Panc1 (cell line): ENCODE data around the gene EFR3B. TPM values are rescaled to one million over a fixed set of nuclear protein-coding genes. Genes with fewer than 3 reads are reported as not detected.

ENCODE experiments used
- ATAC-seq: fragments of 200-7000 bp; cut with Tn5 transposase; 2 replicates; pipeline ENCODE4 v1.9.1; 2020; ENCODE audit warnings: mild to moderate bottlenecking, moderate library complexity
- BruUV-seq: library from RNA; stranded (reverse); fragments of 400-500 nt; replicated peaks from 2 replicates; lab custom pipeline; 2021; lab: Mats Ljungman, UMichigan
- CTCF ChIA-PET: fragments of 300-600 bp; sonication (Branson Sonifier 250); formaldehyde crosslinking; loops from one replicate; lab custom pipeline; 2022; ENCODE audit warnings: antibody characterized with exemption; lab: Charles Lee
- POLR2A ChIA-PET: fragments of 300-600 bp; sonication (Branson Sonifier 250); formaldehyde crosslinking; loops from one replicate; lab custom pipeline; 2022; ENCODE audit warnings: antibody characterized with exemption; lab: Charles Lee
- DNase-seq: peaks from one replicate; pipeline ENCODE4 v3.0.0-alpha.2; 2010; ENCODE audit warnings: low read depth, low spot score
- H3K27ac ChIP-seq: 2 replicates; pipeline ENCODE4 v1.5.1; 2011; ENCODE audit warnings: mild to moderate bottlenecking, low read length, inconsistent platforms
- H3K27me3 ChIP-seq: fragments of 200-500 bp; sonication (Bioruptor generic); 2 replicates; pipeline ENCODE4 v1.6.0; 2014; ENCODE audit warnings: low read length, inconsistent platforms; ENCODE audit not compliant: control insufficient read depth, insufficient read depth
- H3K36me3 ChIP-seq: fragments of 200-500 bp; sonication (Bioruptor generic); 2 replicates; pipeline ENCODE4 v1.5.1; 2014; ENCODE audit warnings: inconsistent platforms, mild to moderate bottlenecking, low read length, moderate library complexity; ENCODE audit not compliant: control insufficient read depth, insufficient read depth
- H3K4me1 ChIP-seq: 2 replicates; pipeline ENCODE4 v1.5.1; 2011; ENCODE audit warnings: inconsistent platforms, mild to moderate bottlenecking, low read length, moderate library complexity; ENCODE audit not compliant: control insufficient read depth, insufficient read depth
- H3K4me3 ChIP-seq, 2 experiments: 2 replicates each; pipeline ENCODE4 v1.5.1; 2011 to 2012; ENCODE audit warnings: low read depth in 2 of 2, low read length in 2 of 2, mild to moderate bottlenecking in 2 of 2, inconsistent platforms in 1 of 2, moderate library complexity in 1 of 2
- H3K9me3 ChIP-seq: fragments of 200-500 bp; sonication (Bioruptor generic); 2 replicates; pipeline ENCODE4 v1.5.1; 2014; ENCODE audit warnings: low read depth, mild to moderate bottlenecking, inconsistent platforms, low read length, moderate library complexity; ENCODE audit not compliant: control insufficient read depth, insufficient read depth
- CTCF ChIP-seq: fragments of 450-650 bp; IDR thresholded peaks from 2 replicates; pipeline ENCODE4 v1.5.1; 2017; ENCODE audit warnings: mild to moderate bottlenecking
- POLR2AphosphoS5 ChIP-seq: IDR thresholded peaks from 2 replicates; pipeline ENCODE4 v1.6.1; 2012; ENCODE audit warnings: mild to moderate bottlenecking, low read depth, low read length, moderate library complexity
- REST ChIP-seq, 2 experiments: IDR thresholded peaks; 2 replicates each; pipeline ENCODE4 v1.6.1; 2011 to 2012; ENCODE audit warnings: low read depth in 2 of 2, control low read depth in 1 of 2, low read length in 1 of 2, mild to moderate bottlenecking in 1 of 2, moderate library complexity in 1 of 2; ENCODE audit not compliant: insufficient read depth in 1 of 2
- SIN3A ChIP-seq: IDR thresholded peaks from 2 replicates; pipeline ENCODE4 v1.6.1; 2012; ENCODE audit warnings: low read depth, mild to moderate bottlenecking, low read length, moderate library complexity, borderline replicate concordance; ENCODE audit not compliant: insufficient read depth
- TCF7L2 ChIP-seq: IDR thresholded peaks from 2 replicates; pipeline ENCODE4 v1.6.1; 2011; ENCODE audit warnings: mild to moderate bottlenecking, low read depth, low read length, inconsistent platforms
- in situ Hi-C: cut with HindIII; loops from 2 replicates; pipeline ENCODE4 v1.10.0; 2016; ENCODE audit warnings: low sequenced_read_pairs, low pct_unique_long_range_greater_than_20kb
- intact Hi-C: fragments of 100-400 bp; cut with micrococcal nuclease; formaldehyde crosslinking; loops from one replicate; pipeline ENCODE4 v1.10.0; 2022; ENCODE audit not compliant: unreplicated experiment
- total RNA-seq: library from RNA; stranded (reverse); gene quantifications from one replicate; pipeline ENCODE4 v1.2.1, GENCODE V29; 2021; ENCODE audit not compliant: unreplicated experiment

Gene EFR3B
- total RNA-seq, 1 experiment from 2014 or later, result 8.9 TPM

- intact Hi-C loops (no loop called here), in situ Hi-C loops (no loop called here)
- ChIA-PET POLR2A (no interaction called here), CTCF (no interaction called here)
- ATAC-seq (no peak), DNase-seq (no peak)
- Histone ChIP-seq H3K4me3 (no peak overlapping the region), H3K9me3 (no peaks in the 10 kb centered on the region), H3K36me3 (no peaks in the 10 kb centered on the region), H3K4me1 (peaks cover under 1% of the 10 kb centered on the region; the same call in 1 of the 2 replicates), H3K27me3 (no peaks in the 10 kb centered on the region), H3K27ac (no peak overlapping the region)
- BruUV-seq, result no TSS peak
- TF ChIP-seq TCF7L2, result no peak
- no peak for TF ChIP-seq POLR2AphosphoS5
- TF ChIP-seq CTCF, result no peak
- TF ChIP-seq SIN3A, result no peak
- no peak for TF ChIP-seq REST (IDR thresholded peaks at IDR 0.05; ENCODE audit: insufficient read depth in 1 of 2, low read depth in 2 of 2, low read length in 1 of 2)
These were observed 30.7 kb downstream of the EFR3B start for GRCh38 chr2:25072606-25073005.

- Histone ChIP-seq H3K9me3 (no peaks in the 10 kb centered on the region), H3K36me3 (no peaks in the 10 kb centered on the region), H3K27ac (no peak overlapping the region), H3K27me3 (no peaks in the 10 kb centered on the region), H3K4me3 (no peak overlapping the region), H3K4me1 (peaks cover 5% of the 10 kb centered on the region)
- in situ Hi-C loops (no loop called here), intact Hi-C loops (no loop called here)
- DNase-seq, result no peak
- POLR2A ChIA-PET, result no interaction called here
- CTCF ChIA-PET, result no interaction called here
- BruUV-seq, result no TSS peak
- no peak for TF ChIP-seq CTCF
- no peak for TF ChIP-seq SIN3A
- TF ChIP-seq TCF7L2, result no peak
- TF ChIP-seq POLR2AphosphoS5, result no peak
- no peak for TF ChIP-seq REST (IDR thresholded peaks at IDR 0.05; ENCODE audit: insufficient read depth in 1 of 2, low read depth in 2 of 2, low read length in 1 of 2)
- no peak for ATAC-seq
These were observed 31.1 kb downstream of the EFR3B start for GRCh38 chr2:25073025-25073424.
